H9 (cell line): ENCODE measurements around the gene GUK1. TPM values are rescaled to one million over a fixed set of nuclear protein-coding genes. Genes with fewer than 3 reads are reported as not detected.

ENCODE experiments used
- DNase-seq: peaks from one replicate; pipeline ENCODE4 v3.0.0-alpha.2; 2017
- H2AFZ ChIP-seq: one replicate; pipeline ENCODE4 v1.6.1; 2013; ENCODE audit warnings: mild to moderate bottlenecking, low read length, control low read depth, moderate library complexity
- H2AK5ac ChIP-seq: 2 replicates; pipeline ENCODE4 v1.6.1; 2013; ENCODE audit warnings: low read length, control low read depth, mixed read lengths; ENCODE audit not compliant: insufficient read length
- H2BK120ac ChIP-seq: one replicate; pipeline ENCODE4 v1.6.1; 2013; ENCODE audit warnings: low read depth, mild to moderate bottlenecking, low read length, control low read depth, inconsistent platforms; ENCODE audit not compliant: poor library complexity, severe bottlenecking
- H2BK12ac ChIP-seq: 2 replicates; pipeline ENCODE4 v1.6.1; 2013; ENCODE audit warnings: low read length, control low read depth, mixed read lengths, low read depth; ENCODE audit not compliant: insufficient read length
- H2BK15ac ChIP-seq: 2 replicates; pipeline ENCODE4 v1.6.1; 2013; ENCODE audit warnings: low read depth, low read length, control low read depth
- H2BK20ac ChIP-seq: one replicate; pipeline ENCODE4 v1.6.1; 2013; ENCODE audit warnings: low read depth, mild to moderate bottlenecking, low read length, control low read depth, inconsistent platforms; ENCODE audit not compliant: poor library complexity, severe bottlenecking
- H2BK5ac ChIP-seq: 2 replicates; pipeline ENCODE4 v1.6.1; 2013; ENCODE audit warnings: low read length, control low read depth, mixed read lengths; ENCODE audit not compliant: insufficient read length
- H3K14ac ChIP-seq: 2 replicates; pipeline ENCODE4 v1.6.1; 2013; ENCODE audit warnings: low read length, control low read depth; ENCODE audit not compliant: insufficient read depth
- H3K18ac ChIP-seq: 2 replicates; pipeline ENCODE4 v1.6.1; 2013; ENCODE audit warnings: low read depth, mild to moderate bottlenecking, mixed read lengths, low read length, control low read depth; ENCODE audit not compliant: insufficient read length
- H3K23ac ChIP-seq: 2 replicates; pipeline ENCODE4 v1.6.1; 2013; ENCODE audit warnings: low read length, control low read depth, mixed read lengths, low read depth; ENCODE audit not compliant: insufficient read length
- H3K23me2 ChIP-seq: 2 replicates; pipeline ENCODE4 v1.6.1; 2013; ENCODE audit warnings: low read depth, mild to moderate bottlenecking, mixed read lengths, low read length, control low read depth; ENCODE audit not compliant: insufficient read length, poor library complexity, severe bottlenecking
- H3K27ac ChIP-seq: 2 replicates; pipeline ENCODE4 v1.5.1; 2013; ENCODE audit warnings: low read length, control low read depth, mixed read lengths, low read depth; ENCODE audit not compliant: insufficient read length
- H3K27me3 ChIP-seq: 2 replicates; pipeline ENCODE4 v1.6.1; 2013; ENCODE audit warnings: low read length, control low read depth, inconsistent platforms; ENCODE audit not compliant: insufficient read depth
- H3K4ac ChIP-seq: 2 replicates; pipeline ENCODE4 v1.6.1; 2013; ENCODE audit warnings: low read depth, mild to moderate bottlenecking, control low read depth, inconsistent platforms, low read length, moderate library complexity
- H3K4me1 ChIP-seq: 2 replicates; pipeline ENCODE4 v1.6.1; 2013; ENCODE audit warnings: low read length, control low read depth, inconsistent platforms; ENCODE audit not compliant: insufficient read depth
- H3K4me2 ChIP-seq: 2 replicates; pipeline ENCODE4 v1.6.1; 2013; ENCODE audit warnings: low read length, control low read depth, mixed read lengths; ENCODE audit not compliant: insufficient read length, insufficient read depth
- H3K56ac ChIP-seq: 2 replicates; pipeline ENCODE4 v1.6.1; 2013; ENCODE audit warnings: low read depth, mild to moderate bottlenecking, mixed read lengths, low read length, control low read depth; ENCODE audit not compliant: insufficient read length
- H3K79me1 ChIP-seq: 2 replicates; pipeline ENCODE4 v1.6.1; 2013; ENCODE audit warnings: low read depth, mild to moderate bottlenecking, moderate library complexity, low read length, control low read depth, inconsistent platforms; ENCODE audit not compliant: insufficient read depth, poor library complexity, severe bottlenecking
- H3K79me2 ChIP-seq: 2 replicates; pipeline ENCODE4 v1.6.1; 2013; ENCODE audit warnings: low read length, control low read depth, inconsistent platforms; ENCODE audit not compliant: insufficient read depth
- H3K9ac ChIP-seq: 2 replicates; pipeline ENCODE4 v1.6.1; 2013; ENCODE audit warnings: low read length, control low read depth, mixed read lengths; ENCODE audit not compliant: insufficient read length; ENCODE audit errors: extremely low read depth
- H3K9me3 ChIP-seq: one replicate; pipeline ENCODE4 v1.6.1; 2013; ENCODE audit warnings: low read depth, low read length, inconsistent platforms; ENCODE audit not compliant: control insufficient read depth
- H3T11ph ChIP-seq: one replicate; pipeline ENCODE4 v1.6.1; 2013; ENCODE audit warnings: mild to moderate bottlenecking, low read length, control low read depth, inconsistent platforms
- H4K20me1 ChIP-seq: one replicate; pipeline ENCODE4 v1.6.1; 2013; ENCODE audit not compliant: control insufficient read depth, insufficient read length, insufficient read depth
- H4K5ac ChIP-seq: 2 replicates; pipeline ENCODE4 v1.6.1; 2013; ENCODE audit warnings: low read depth, mild to moderate bottlenecking, mixed read lengths, low read length, control low read depth; ENCODE audit not compliant: insufficient read length
- H4K8ac ChIP-seq: replicated peaks from 2 replicates; pipeline ENCODE4 v1.6.1; 2013; ENCODE audit warnings: low read length, control low read depth, mixed read lengths, low read depth; ENCODE audit not compliant: insufficient read length
- H4K91ac ChIP-seq: 2 replicates; pipeline ENCODE4 v1.6.1; 2013; ENCODE audit warnings: low read depth, mild to moderate bottlenecking, moderate library complexity, mixed read lengths, low read length, control low read depth; ENCODE audit not compliant: insufficient read length
- H3K27ac Mint-ChIP-seq, 3 experiments: 2 replicates in 2 of 3; 3 replicates in 1 of 3; pipeline ENCODE4 v1.8.0; 2020 to 2021; ENCODE audit warnings: mixed read lengths in 3 of 3, mild to moderate bottlenecking in 1 of 3, moderate library complexity in 1 of 3
- H3K27me3 Mint-ChIP-seq: 2 replicates; pipeline ENCODE4 v1.8.0; 2021; ENCODE audit warnings: low read depth, mild to moderate bottlenecking, moderate library complexity, mixed read lengths
- H3K36me3 Mint-ChIP-seq, 3 experiments: 2 replicates in 2 of 3; 3 replicates in 1 of 3; pipeline ENCODE4 v1.8.0; 2020 to 2021; ENCODE audit warnings: low read depth in 3 of 3, mixed read lengths in 3 of 3; ENCODE audit not compliant: insufficient read depth in 1 of 3
- H3K4me1 Mint-ChIP-seq, 2 experiments: 2 replicates each; pipeline ENCODE4 v1.8.0; 2020; ENCODE audit warnings: mixed read lengths in 2 of 2
- H3K4me3 Mint-ChIP-seq, 2 experiments: 2 replicates in 1 of 2; 3 replicates in 1 of 2; pipeline ENCODE4 v1.8.0; 2020 to 2021; ENCODE audit warnings: mild to moderate bottlenecking in 2 of 2, mixed read lengths in 2 of 2, moderate library complexity in 1 of 2
- H3K9me3 Mint-ChIP-seq, 2 experiments: 2 replicates in 1 of 2; 3 replicates in 1 of 2; pipeline ENCODE4 v1.8.0; 2020; ENCODE audit warnings: mild to moderate bottlenecking in 2 of 2, mixed read lengths in 2 of 2, moderate library complexity in 1 of 2
- WGBS: extraction: QIAGEN DNeasy Blood & Tissue Kit; methylation state at CpG from one replicate; pipeline ENCODE4 v1.1.7; 2013; ENCODE audit warnings: missing lambda C conversion rate, low lambda C conversion rate, mixed read lengths; ENCODE audit not compliant: insufficient read length; ENCODE audit errors: extremely low coverage; 5-methylcytosine and 5-hydroxymethylcytosine counted together
- total RNA-seq: library from RNA; stranded (reverse); gene quantifications from 2 replicates; pipeline ENCODE4 v1.2.1, GENCODE V29; 2021
- TF ChIP-seq, protein P1 (sequence below): fragments of 200-600 bp; sonication (generic); conservative IDR thresholded peaks from 3 replicates; pipeline ENCODE4 v1.8.0; 2021; ENCODE audit warnings: antibody characterized with exemption, mild to moderate bottlenecking

GUK1 gene
- total RNA-seq, 1 experiment from 2014 or later, result 88.2 TPM

DNA sequence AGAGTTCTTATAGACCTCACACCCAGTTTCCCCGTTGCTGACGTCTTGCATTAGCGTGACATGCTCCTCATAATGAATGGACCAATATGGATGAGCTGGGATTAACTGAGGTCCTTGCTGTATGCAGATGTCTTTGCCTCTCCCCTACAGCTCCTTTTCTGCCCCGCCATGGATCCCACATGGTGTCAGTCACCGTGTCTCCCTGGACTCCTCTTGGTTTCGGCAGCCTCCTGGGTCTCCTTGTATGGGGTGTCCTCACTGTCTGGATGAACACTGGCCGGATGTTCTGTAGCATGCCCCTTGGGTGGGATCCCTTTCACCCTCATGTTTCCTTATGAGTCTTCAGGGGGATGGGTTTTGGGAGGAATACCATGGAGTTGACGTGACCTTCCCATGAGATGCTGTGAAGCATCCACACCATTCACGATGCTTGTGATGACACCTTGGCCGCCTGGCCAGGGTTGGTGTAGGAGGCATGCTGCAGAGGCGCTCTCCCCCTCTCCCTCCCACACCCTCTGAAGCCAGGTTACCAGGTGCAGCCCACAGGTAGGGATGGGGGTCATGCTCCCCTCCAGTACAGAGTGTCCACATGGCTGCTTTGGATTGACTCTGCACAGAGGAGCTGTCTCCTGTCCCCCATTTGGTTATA is 14.1 kb downstream of the GUK1 start:
- H3K4me3 Mint-ChIP-seq, result no peak overlapping the region
- H3K27ac Mint-ChIP-seq, result no peak overlapping the region
- peaks cover 3 to 9% of the 10 kb centered on the region in 2 experiments; a peak in 2 of 4 replicates for H3K4me1 Mint-ChIP-seq
- H3K14ac ChIP-seq, result no peak overlapping the region
- no peak overlapping the region for H2AFZ ChIP-seq
- H4K5ac ChIP-seq, result no peak overlapping the region
- TF ChIP-seq, protein P1, sequence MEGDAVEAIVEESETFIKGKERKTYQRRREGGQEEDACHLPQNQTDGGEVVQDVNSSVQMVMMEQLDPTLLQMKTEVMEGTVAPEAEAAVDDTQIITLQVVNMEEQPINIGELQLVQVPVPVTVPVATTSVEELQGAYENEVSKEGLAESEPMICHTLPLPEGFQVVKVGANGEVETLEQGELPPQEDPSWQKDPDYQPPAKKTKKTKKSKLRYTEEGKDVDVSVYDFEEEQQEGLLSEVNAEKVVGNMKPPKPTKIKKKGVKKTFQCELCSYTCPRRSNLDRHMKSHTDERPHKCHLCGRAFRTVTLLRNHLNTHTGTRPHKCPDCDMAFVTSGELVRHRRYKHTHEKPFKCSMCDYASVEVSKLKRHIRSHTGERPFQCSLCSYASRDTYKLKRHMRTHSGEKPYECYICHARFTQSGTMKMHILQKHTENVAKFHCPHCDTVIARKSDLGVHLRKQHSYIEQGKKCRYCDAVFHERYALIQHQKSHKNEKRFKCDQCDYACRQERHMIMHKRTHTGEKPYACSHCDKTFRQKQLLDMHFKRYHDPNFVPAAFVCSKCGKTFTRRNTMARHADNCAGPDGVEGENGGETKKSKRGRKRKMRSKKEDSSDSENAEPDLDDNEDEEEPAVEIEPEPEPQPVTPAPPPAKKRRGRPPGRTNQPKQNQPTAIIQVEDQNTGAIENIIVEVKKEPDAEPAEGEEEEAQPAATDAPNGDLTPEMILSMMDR, result no peak
- DNase-seq, result no peak
- no peak overlapping the region for H4K8ac ChIP-seq
- no peaks in the 10 kb centered on the region for H3K4me1 ChIP-seq
- no peaks in the 10 kb centered on the region for H3K23me2 ChIP-seq
- H2BK15ac ChIP-seq, result no peak overlapping the region
- no peak overlapping the region for H2BK12ac ChIP-seq
- H2BK5ac ChIP-seq, result no peak overlapping the region
- no peaks in the 10 kb centered on the region for H3K79me2 ChIP-seq
- no peak overlapping the region for H3K4ac ChIP-seq
- no peaks in the 10 kb centered on the region for H3K79me1 ChIP-seq
- no peaks in the 10 kb centered on the region; the same call in 1 of the 2 replicates for H3K27me3 ChIP-seq
- H3T11ph ChIP-seq, result no peak overlapping the region
- H3K9me3 Mint-ChIP-seq, result no peaks in the 10 kb centered on the region
- H3K9ac ChIP-seq, result no peak overlapping the region
- no CpG with 5 or more reads among the region's 11 CpGs for WGBS
- H3K27me3 Mint-ChIP-seq, result no peaks in the 10 kb centered on the region
- H3K4me2 ChIP-seq, result no peak overlapping the region
- H3K18ac ChIP-seq, result no peak overlapping the region
- no peak overlapping the region for H4K91ac ChIP-seq
- H3K9me3 ChIP-seq, result no peaks in the 10 kb centered on the region
- no peak overlapping the region for H3K23ac ChIP-seq
- H4K20me1 ChIP-seq, result peaks cover 3% of the 10 kb centered on the region
- no peaks in the 10 kb centered on the region for H3K36me3 Mint-ChIP-seq
- H2BK120ac ChIP-seq, result no peak overlapping the region
- no peak overlapping the region for H3K56ac ChIP-seq
- no peak overlapping the region for H2BK20ac ChIP-seq
- H2AK5ac ChIP-seq, result no peak overlapping the region
- no peak overlapping the region for H3K27ac ChIP-seq
